ENCODE data around the gene RAB11B. TPM values are rescaled to one million over a fixed set of nuclear protein-coding genes. Genes with fewer than 3 reads are reported as not detected.
"Not testable (repeated sequence)": the region's sequence is repeated elsewhere in the genome, so short reads cannot be mapped to it uniquely, and the experiment has no call there.

The RAB11B gene
- total RNA-seq, 1 donor from 2014 or later: 88.1 TPM

- DNase-seq (ENCODE audit: extremely low spot score in 2 of 2): no peak
- intact Hi-C loops (cut with DNase I): no loop called here
- no peak overlapping the region for H3K4me3 ChIP-seq
- H3K36me3 ChIP-seq: peaks cover 0 to 36% of the 10 kb centered on the region in 2 donors
- no peak for TF ChIP-seq CTCF (IDR thresholded peaks at IDR 0.05)
- no peak for TF ChIP-seq POLR2A (IDR thresholded peaks at IDR 0.05)
- no peak for TF ChIP-seq POLR2AphosphoS5 (IDR thresholded peaks at IDR 0.05; ENCODE audit: insufficient read depth in 1 of 2, low read depth in 1 of 2)
- no peaks in the 10 kb centered on the region for H3K4me1 ChIP-seq
- H3K27me3 ChIP-seq: no peaks in the 10 kb centered on the region
- no peaks in the 10 kb centered on the region for H3K9me3 ChIP-seq
- no peak overlapping the region for H3K27ac ChIP-seq
Observed at GRCh38 chr19:8404391-8405151, 14.4 kb downstream of the RAB11B start.

GRCh38 chr19:8410718-8411117 lies 20.6 kb downstream of the RAB11B start:
- peaks cover 20% of the 10 kb centered on the region for H3K4me1 ChIP-seq
- not testable (repeated sequence) for H3K36me3 ChIP-seq; H3K27ac ChIP-seq; H3K27me3 ChIP-seq; DNase-seq (ENCODE audit: extremely low spot score in 2 of 2); H3K9me3 ChIP-seq; H3K4me3 ChIP-seq
- intact Hi-C loops (cut with DNase I): loop anchor here (5.0 kb wide), 1 partner anchor 102 kb away; the partner anchor contains the start of gene ZNF414

GRCh38 chr19:8412783-8413628 lies 22.8 kb downstream of the RAB11B start, which contains the start of gene MARCHF2:
Gene MARCHF2, plus strand, starts transcription at chr19:8413305. Its CDS starts 8,536 bp downstream, at chr19:8421841.
- Histone ChIP-seq H3K4me3 (peak within 1 kb of the TSS; percentile 69 to 87), H3K4me1 (peaks cover 23% of the 10 kb centered on the region), H3K36me3 (no peaks in the 10 kb centered on the region), H3K27me3 (no peaks in the 10 kb centered on the region), H3K27ac (no peak within 1 kb of the TSS), H3K9me3 (no peaks in the 10 kb centered on the region)
- peak in 1 of 2 donors; percentile 97 for DNase-seq (ENCODE audit: extremely low spot score in 2 of 2)
- TF ChIP-seq CTCF (IDR thresholded peaks at IDR 0.05): peak; percentile 16 to 83 (median 39)
- peak in 1 of 2 donors; percentile 55 for TF ChIP-seq POLR2A (IDR thresholded peaks at IDR 0.05)
- TF ChIP-seq POLR2AphosphoS5 (IDR thresholded peaks at IDR 0.05; ENCODE audit: insufficient read depth in 1 of 2, low read depth in 1 of 2): peak in 1 of 2 donors; percentile 21
- intact Hi-C loops (cut with DNase I): loop anchor here (5.0 kb wide), 1 partner anchor 99 kb away; the partner anchor contains the start of gene ZNF414

GRCh38 chr19:8413629-8413995 lies 23.5 kb downstream of the RAB11B start:
- intact Hi-C loops (cut with DNase I): loop anchor here (5.0 kb wide), 1 partner anchor 99 kb away; the partner anchor contains the start of gene ZNF414

More at GRCh38 chr19:8413629-8413995, 23.5 kb downstream of the RAB11B start:
- Histone ChIP-seq H3K9me3 (no peaks in the 10 kb centered on the region), H3K36me3 (no peaks in the 10 kb centered on the region), H3K4me3 (peak overlapping the region; percentile 69 to 87), H3K4me1 (peaks cover 25% of the 10 kb centered on the region), H3K27ac (no peak overlapping the region), H3K27me3 (no peaks in the 10 kb centered on the region)
- TF ChIP-seq POLR2A (IDR thresholded peaks at IDR 0.05) (no peak), POLR2AphosphoS5 (IDR thresholded peaks at IDR 0.05; ENCODE audit: insufficient read depth in 1 of 2, low read depth in 1 of 2) (no peak), CTCF (IDR thresholded peaks at IDR 0.05) (no peak)
- DNase-seq (ENCODE audit: extremely low spot score in 2 of 2): no peak
